ENCODE data around the gene MAD2L1BP.

DNA sequence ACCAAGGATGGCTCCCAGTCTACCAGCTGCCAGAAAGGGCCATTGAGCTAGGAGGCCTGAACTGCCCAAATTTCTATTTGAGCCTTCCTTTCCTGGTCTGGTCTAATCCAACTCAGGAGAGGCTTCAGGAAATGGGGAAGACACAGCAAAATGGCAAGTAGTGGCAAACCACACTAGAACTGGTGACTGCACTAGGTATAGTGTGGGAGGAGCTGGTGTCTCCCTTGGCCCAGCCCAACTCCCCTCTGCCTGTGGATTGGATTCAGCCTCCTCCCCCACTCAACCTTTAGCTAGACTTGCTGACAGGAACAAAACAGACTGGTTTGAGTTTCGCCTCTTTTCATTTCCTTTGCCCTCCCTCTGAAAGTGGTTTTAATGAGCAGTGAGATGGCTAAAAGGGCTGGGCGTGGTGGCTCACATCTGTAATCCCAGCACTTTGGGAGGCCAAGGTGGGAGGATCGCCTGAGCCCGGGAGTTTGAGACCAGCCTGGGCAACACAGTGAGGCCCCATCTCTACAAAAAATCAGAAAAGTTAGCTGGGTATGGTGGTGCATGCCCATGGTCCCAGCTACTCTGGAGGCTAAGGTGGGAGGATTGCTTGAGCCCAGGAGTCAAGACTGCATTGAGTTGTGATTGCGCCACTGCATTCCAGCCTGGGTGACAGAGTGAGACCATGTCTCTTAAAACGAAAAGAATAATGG, 34.4 kb downstream of the MAD2L1BP start:
- TF ChIP-seq, protein P1, sequence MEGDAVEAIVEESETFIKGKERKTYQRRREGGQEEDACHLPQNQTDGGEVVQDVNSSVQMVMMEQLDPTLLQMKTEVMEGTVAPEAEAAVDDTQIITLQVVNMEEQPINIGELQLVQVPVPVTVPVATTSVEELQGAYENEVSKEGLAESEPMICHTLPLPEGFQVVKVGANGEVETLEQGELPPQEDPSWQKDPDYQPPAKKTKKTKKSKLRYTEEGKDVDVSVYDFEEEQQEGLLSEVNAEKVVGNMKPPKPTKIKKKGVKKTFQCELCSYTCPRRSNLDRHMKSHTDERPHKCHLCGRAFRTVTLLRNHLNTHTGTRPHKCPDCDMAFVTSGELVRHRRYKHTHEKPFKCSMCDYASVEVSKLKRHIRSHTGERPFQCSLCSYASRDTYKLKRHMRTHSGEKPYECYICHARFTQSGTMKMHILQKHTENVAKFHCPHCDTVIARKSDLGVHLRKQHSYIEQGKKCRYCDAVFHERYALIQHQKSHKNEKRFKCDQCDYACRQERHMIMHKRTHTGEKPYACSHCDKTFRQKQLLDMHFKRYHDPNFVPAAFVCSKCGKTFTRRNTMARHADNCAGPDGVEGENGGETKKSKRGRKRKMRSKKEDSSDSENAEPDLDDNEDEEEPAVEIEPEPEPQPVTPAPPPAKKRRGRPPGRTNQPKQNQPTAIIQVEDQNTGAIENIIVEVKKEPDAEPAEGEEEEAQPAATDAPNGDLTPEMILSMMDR (IDR thresholded peaks at IDR 0.05), result no peak
- TF ChIP-seq POLR2A (IDR thresholded peaks at IDR 0.05), result no peak
- TF ChIP-seq POLR2AphosphoS5 (IDR thresholded peaks at IDR 0.05), result no peak

Data from gastroesophageal sphincter (tissue), 3 donors.